Type B pancreatic cell (in vitro differentiated cells): ENCODE measurements around the gene ZNF544. TPM values are rescaled to one million over a fixed set of nuclear protein-coding genes. Genes with fewer than 3 reads are reported as not detected.

ENCODE experiments used
- DNase-seq: peaks from one replicate; pipeline ENCODE4 v3.0.0; 2021; ENCODE audit warnings: mixed read lengths; ENCODE audit not compliant: unreplicated experiment; ENCODE audit errors: extremely low spot score
- H3K27ac Mint-ChIP-seq: 2 replicates; pipeline ENCODE4 v1.8.0; 2021; ENCODE audit warnings: mild to moderate bottlenecking, mixed read lengths
- H3K27me3 Mint-ChIP-seq: 2 replicates; pipeline ENCODE4 v1.8.0; 2021; ENCODE audit warnings: mixed read lengths
- H3K36me3 Mint-ChIP-seq: 2 replicates; pipeline ENCODE4 v1.8.0; 2021; ENCODE audit warnings: mixed read lengths
- H3K4me1 Mint-ChIP-seq: one replicate; pipeline ENCODE4 v1.8.0; 2021; ENCODE audit warnings: mixed read lengths; ENCODE audit not compliant: unreplicated experiment
- H3K4me3 Mint-ChIP-seq: 2 replicates; pipeline ENCODE4 v1.8.0; 2021; ENCODE audit warnings: mild to moderate bottlenecking, mixed read lengths
- H3K9me3 Mint-ChIP-seq: 2 replicates; pipeline ENCODE4 v1.8.0; 2021; ENCODE audit warnings: mixed read lengths
- CTCF ChIP-seq: fragments of 200-600 bp; sonication (generic); conservative IDR thresholded peaks from 2 replicates; pipeline ENCODE4 v1.5.0; 2021; ENCODE audit warnings: antibody characterized with exemption, mild to moderate bottlenecking
- long read RNA-seq: library from polyadenylated mRNA; unstranded; transcript quantifications from one replicate; pipeline ENCODE4 v2.0.0, GENCODE V29; 2020
- total RNA-seq: library from RNA; stranded (reverse); gene quantifications from 2 replicates; pipeline ENCODE4 v1.2.1, GENCODE V29; 2021; ENCODE audit warnings: low replicate concordance

ZNF544 gene
- total RNA-seq: 52.0 and 52.5 TPM in 2 replicates
- long read RNA-seq, transcript ZNF544-213 (7 exons, 3,587 nt): major isoform, 40 of 129 reads
- long read RNA-seq, partial matches to known transcripts: 6 of 129 reads
- long read RNA-seq, other reads (novel, unspliced or antisense): 81 of 129 reads

GRCh38 chr19:58228585-58229254 lies at the start of gene ZNF544:
TSS of gene ZNF544 (plus strand) at chr19:58228914. CDS start at chr19:58244024, 15,110 bp downstream.
- H3K27me3 Mint-ChIP-seq: no peaks in the 10 kb centered on the region
- peak; percentile 61 for TF ChIP-seq CTCF
- H3K4me3 Mint-ChIP-seq: peak within 1 kb of the TSS; percentile 96
- H3K27ac Mint-ChIP-seq: peak within 1 kb of the TSS; percentile 93
- H3K36me3 Mint-ChIP-seq: peaks cover 48% of the 10 kb centered on the region
- peaks cover 17% of the 10 kb centered on the region for H3K9me3 Mint-ChIP-seq
- peaks cover 8% of the 10 kb centered on the region for H3K4me1 Mint-ChIP-seq
- DNase-seq: peak; percentile 84

- Mint-ChIP-seq H3K36me3 (peaks cover 57% of the 10 kb centered on the region), H3K27me3 (no peaks in the 10 kb centered on the region), H3K9me3 (peaks cover 11% of the 10 kb centered on the region), H3K27ac (peak overlapping the region; percentile 99), H3K4me1 (no peaks in the 10 kb centered on the region), H3K4me3 (peak overlapping the region; percentile 97)
- DNase-seq: no peak
- peak; percentile 67 for TF ChIP-seq CTCF
Observed at GRCh38 chr19:58181902-58182576, 46.7 kb upstream of the ZNF544 start.

- no peak for TF ChIP-seq CTCF
- no peaks in the 10 kb centered on the region for H3K4me1 Mint-ChIP-seq
- peaks cover 11% of the 10 kb centered on the region for H3K9me3 Mint-ChIP-seq
- peaks cover 56% of the 10 kb centered on the region for H3K36me3 Mint-ChIP-seq
- no peaks in the 10 kb centered on the region for H3K27me3 Mint-ChIP-seq
- no peak for DNase-seq
- H3K27ac Mint-ChIP-seq: peak overlapping the region; percentile 99
- H3K4me3 Mint-ChIP-seq: peak overlapping the region; percentile 97
Observed at GRCh38 chr19:58182577-58182988, 46.1 kb upstream of the ZNF544 start.

- peak; percentile 96 for DNase-seq
- Mint-ChIP-seq H3K36me3 (peaks cover 56% of the 10 kb centered on the region), H3K4me1 (no peaks in the 10 kb centered on the region), H3K9me3 (peaks cover 11% of the 10 kb centered on the region), H3K27me3 (no peaks in the 10 kb centered on the region), H3K27ac (peak within 1 kb of the TSS; percentile 99), H3K4me3 (peak within 1 kb of the TSS; percentile 97)
- no peak for TF ChIP-seq CTCF
Observed at GRCh38 chr19:58182989-58183816, 45.5 kb upstream of the ZNF544 start, which contains the start of gene ZNF274. TSS of gene ZNF274 (plus strand) at chr19:58183061. CDS start at chr19:58183966, 905 bp downstream.

GRCh38 chr19:58183817-58184215 lies 44.9 kb upstream of the ZNF544 start:
- H3K4me1 Mint-ChIP-seq: no peaks in the 10 kb centered on the region
- H3K27ac Mint-ChIP-seq: peak overlapping the region; percentile 99
- H3K4me3 Mint-ChIP-seq: peak overlapping the region; percentile 97
- no peaks in the 10 kb centered on the region for H3K27me3 Mint-ChIP-seq
- H3K9me3 Mint-ChIP-seq: peaks cover 11% of the 10 kb centered on the region
- H3K36me3 Mint-ChIP-seq: peaks cover 58% of the 10 kb centered on the region
- DNase-seq: no peak
- no peak for TF ChIP-seq CTCF
